Ovary (tissue), 3 donors: ENCODE results near the gene NCOA3.

Experiments used
- EP300 ChIP-seq: sonication (generic); formaldehyde crosslinking; IDR thresholded peaks from one replicate; pipeline ENCODE4 v1.6.1; 2017; ENCODE audit warnings: antibody characterized with exemption
- POLR2A ChIP-seq: fragments of 450-650 bp; IDR thresholded peaks from one replicate; pipeline ENCODE4 v1.6.1; 2017; ENCODE audit warnings: antibody characterized with exemption, mild to moderate bottlenecking, moderate library complexity
- TF ChIP-seq, protein P1 (sequence below), 3 donors: fragments of 450-650 bp in 2 of 3; fragments of 200-600 bp in 1 of 3; IDR thresholded peaks; one replicate each; pipeline versions ENCODE4 v1.5.1 to v1.8.0; 2016 to 2022; ENCODE audit warnings: antibody characterized with exemption in 3 of 3, mild to moderate bottlenecking in 1 of 3
- donor health status: DM: no; HTN: no; CAD: no.

DNA sequence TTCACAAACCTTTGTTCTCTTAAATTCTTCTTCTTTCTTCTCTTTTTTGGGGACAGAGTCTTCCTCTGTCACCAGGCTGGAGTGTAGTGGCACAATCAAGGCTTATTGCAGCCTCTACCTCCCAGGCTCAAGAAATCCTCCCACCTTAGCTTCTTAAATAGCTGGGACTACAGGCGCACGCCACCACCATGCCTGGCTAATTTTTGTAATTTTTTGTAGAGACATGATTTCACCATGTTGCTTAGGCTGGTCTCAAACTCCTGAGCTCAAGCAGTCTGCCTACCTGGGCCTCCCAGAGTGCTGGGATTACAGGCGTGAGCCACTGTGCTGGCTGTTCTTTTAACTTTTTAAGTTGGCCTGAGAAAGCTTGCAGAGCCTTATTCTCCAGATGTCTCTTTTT, 48.0 kb downstream of the NCOA3 start:
- TF ChIP-seq EP300 (no peak), POLR2A (no peak)
- TF ChIP-seq, protein P1, sequence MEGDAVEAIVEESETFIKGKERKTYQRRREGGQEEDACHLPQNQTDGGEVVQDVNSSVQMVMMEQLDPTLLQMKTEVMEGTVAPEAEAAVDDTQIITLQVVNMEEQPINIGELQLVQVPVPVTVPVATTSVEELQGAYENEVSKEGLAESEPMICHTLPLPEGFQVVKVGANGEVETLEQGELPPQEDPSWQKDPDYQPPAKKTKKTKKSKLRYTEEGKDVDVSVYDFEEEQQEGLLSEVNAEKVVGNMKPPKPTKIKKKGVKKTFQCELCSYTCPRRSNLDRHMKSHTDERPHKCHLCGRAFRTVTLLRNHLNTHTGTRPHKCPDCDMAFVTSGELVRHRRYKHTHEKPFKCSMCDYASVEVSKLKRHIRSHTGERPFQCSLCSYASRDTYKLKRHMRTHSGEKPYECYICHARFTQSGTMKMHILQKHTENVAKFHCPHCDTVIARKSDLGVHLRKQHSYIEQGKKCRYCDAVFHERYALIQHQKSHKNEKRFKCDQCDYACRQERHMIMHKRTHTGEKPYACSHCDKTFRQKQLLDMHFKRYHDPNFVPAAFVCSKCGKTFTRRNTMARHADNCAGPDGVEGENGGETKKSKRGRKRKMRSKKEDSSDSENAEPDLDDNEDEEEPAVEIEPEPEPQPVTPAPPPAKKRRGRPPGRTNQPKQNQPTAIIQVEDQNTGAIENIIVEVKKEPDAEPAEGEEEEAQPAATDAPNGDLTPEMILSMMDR (IDR thresholded peaks at IDR 0.05): no peak
